Stimulated activated CD4-positive, alpha-beta T cell treated with anti-CD3 and anti-CD28 coated beads, Interleukin-4, amount 100 ng/mL, for 4 hours (primary cell): ENCODE measurements around the gene STARD3NL.
"Not testable (repeated sequence)": the region's sequence is repeated elsewhere in the genome, so short reads cannot be mapped to it uniquely, and the experiment has no call there.

Source experiments
- DNase-seq, 2 experiments: peaks; one replicate each; pipeline ENCODE4 v3.0.0-alpha.2; 2020

Gene STARD3NL

DNA sequence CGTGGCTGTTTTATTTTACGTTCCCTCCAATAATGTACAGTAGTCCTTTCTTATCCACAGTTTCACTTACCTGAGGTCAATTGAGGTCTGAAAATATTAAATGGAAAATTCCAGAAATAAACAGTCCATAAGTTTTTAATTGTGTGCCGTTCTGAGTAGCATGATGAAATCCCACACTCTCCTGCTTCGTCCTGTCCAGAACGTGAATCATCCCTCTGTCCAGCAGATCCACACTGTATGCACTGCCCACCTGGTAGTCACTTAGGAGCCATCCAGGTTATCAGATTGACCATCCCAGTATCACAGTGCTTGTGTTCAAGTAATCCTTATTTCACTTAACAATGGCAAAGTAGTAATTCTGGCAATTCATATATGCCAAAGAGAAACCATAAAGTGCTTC, 46.3 kb downstream of the STARD3NL start:
- DNase-seq = no peak

- DNase-seq = no peak
Observed at GRCh38 chr7:38229386-38229785, 51.3 kb downstream of the STARD3NL start.

GRCh38 chr7:38229884-38230642, 52.0 kb downstream of the STARD3NL start:
- no peak for DNase-seq

DNA sequence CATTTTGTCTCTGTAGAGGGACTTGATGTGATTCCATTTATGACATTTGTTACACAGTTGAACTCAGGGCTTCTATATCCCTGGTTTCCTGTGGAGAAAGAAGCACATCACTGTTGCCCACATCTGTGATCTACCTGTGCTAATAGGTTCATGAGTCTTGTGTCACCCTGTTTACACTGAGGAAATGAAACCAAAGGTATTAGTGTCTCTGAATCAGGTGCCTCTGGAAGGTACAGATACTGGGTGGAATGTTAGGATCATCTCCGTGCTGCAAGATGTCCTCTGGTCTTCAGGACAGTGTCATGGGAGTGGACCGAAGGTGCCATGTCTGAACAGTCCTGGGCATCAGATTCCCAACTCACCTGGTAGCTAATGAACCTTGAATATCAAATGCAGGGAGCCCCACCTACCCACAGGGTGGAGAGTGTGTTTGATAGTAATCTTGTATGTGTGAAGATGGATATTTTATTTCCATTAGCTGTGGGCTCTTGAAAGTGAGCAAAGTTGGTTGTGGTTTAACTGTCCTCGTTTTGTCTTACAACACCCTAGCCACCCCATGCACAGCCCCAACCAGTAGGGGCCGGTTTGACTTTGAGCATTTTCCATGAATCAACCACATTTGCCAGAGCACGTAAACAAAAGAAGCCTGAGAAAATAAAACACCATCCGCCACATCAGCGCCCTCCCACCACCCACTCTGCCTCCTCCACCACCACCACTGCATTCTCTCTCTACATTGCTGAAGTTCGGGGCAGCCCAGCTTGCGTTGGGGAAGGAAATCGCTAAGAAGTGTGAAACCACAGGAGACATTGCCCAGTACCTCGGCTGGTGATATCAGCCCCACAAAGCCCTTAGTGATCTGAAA, 54.7 kb downstream of the STARD3NL start:
- DNase-seq = peak; percentile 44 to 71

DNA sequence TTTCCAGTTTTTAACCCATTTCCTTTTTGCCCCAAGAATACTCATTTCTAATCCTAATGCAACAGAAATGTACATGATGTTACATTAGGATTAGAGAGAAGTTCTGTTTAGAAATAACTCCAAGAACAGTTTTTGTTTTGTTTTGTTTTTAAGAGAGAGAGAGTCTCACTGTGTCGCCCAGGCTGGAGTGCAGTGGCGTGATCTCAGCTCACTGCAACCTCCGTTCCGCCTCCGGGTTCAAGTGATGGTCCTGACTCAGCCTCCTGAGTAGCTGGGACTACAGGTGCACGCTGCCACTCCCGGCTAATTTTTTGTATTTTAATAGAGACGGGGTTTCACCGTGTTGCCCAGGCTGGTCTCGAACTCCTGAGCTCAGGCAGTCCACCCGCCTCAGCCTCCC, 56.7 kb downstream of the STARD3NL start:
- not testable (repeated sequence) for DNase-seq

DNA sequence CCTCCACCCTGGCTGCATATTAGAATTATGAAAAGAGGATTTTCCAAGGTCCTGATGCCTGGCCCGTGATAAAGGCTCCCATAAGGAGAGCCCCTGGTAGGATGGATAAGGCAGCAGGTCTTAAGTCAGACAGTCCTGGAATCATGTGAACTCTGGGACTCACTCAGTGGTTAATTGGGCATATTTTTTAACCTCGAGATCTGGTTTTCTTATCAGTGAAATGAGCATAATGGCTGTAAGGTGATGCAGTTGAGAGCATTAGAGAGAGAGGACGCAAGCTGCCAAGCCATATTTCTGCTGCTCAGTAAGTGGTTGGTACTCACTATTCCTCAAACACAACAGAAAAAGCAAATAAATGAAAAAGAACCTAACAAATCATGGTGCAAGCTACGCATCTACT, 57.6 kb downstream of the STARD3NL start:
- no peak for DNase-seq

GRCh38 chr7:38239129-38239528, 61.1 kb downstream of the STARD3NL start:
- not testable (repeated sequence) for DNase-seq

- DNase-seq = no peak
Observed at GRCh38 chr7:38241071-38241470, 63.0 kb downstream of the STARD3NL start.

DNA sequence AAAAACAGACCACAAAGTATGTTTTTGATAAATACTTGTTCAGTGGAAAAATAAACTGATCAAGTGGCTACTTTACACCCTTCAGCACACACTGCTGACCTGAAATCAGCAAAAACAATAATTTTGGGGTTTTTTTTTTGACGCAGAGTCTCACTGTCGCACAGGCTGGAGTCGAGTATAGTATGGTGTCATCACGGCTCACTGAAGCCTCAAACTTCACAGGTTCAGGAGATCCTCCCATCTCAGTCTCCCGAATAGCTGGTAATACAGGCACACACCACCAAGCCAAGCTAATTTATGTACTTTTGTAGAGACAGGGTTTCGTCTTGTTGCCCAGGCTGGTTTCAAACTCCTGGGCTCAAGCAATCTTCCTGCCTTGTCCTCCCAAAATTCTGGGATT, 64.8 kb downstream of the STARD3NL start:
- no peak for DNase-seq

- DNase-seq = not testable (repeated sequence)
Observed at GRCh38 chr7:38243345-38243744, 65.3 kb downstream of the STARD3NL start.

GRCh38 chr7:38244516-38244915, 66.5 kb downstream of the STARD3NL start:
- DNase-seq = no peak

DNA sequence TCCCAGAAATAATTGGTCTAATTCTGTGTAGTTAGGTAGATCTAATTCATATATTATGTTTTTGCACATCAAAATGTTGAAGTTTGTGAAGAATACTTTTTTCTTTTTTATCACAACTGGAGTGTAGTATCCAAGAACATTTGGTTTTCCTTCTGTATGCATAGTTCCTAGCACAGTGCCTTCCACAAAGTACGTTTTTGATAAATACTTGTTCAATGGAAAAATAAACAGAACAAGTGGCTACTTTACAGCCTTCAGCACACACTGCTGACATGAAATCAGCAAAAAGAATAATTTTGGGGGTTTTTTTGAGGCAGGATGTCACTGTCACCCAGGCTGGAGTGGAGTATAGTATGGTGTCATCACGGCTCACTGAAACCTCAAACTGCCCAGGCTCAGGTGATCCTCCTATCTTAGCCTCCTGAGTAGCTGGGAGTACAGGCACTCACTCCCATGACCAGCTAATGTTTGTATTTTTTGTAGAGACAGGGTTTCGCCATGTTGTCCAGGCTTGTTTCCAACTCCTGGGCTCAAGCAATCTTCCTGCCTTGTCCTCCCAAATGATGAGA, 67.4 kb downstream of the STARD3NL start:
- DNase-seq = no peak

GRCh38 chr7:38248069-38248567, 70.1 kb downstream of the STARD3NL start:
- no peak for DNase-seq

DNA sequence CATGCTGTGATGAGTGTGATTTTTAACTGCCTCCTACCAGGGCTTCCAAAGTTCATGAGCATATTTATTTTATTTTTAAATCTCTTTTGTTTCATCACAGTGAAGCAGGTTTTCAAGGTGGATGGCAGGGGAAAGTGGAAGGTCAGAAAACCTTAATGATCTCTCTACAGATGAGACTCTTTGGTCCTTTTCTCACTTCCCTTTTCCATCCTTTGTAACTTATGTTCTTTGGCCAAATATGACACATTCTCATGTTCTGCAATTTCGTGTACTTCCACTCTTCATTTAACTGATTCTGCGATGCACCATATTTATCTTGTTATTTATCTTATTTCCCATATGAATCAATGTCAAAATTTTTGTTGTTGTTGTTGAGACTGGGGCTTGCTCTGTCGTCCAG, 71.8 kb downstream of the STARD3NL start:
- not testable (repeated sequence) for DNase-seq

GRCh38 chr7:38257350-38257677, 79.3 kb downstream of the STARD3NL start:
- DNase-seq = no peak

DNA sequence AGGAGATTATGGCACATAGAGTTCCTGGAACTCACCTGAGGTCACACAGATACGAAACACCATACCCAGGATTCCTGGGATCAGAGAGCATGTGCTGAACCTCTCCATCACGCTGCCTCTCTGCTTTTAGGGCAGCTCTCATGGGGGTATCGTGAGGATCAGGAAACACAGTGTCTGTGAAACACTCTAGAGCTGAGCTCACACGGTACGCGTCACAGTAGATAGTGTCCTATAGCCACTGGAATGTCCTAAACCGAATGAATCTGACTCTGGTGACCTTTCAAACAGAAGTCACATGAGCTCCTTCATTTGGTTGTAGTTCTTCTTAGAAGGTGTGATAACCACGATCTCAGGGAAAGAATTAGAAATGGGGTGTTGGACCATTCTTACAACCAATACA, 81.1 kb downstream of the STARD3NL start:
- DNase-seq = not testable (repeated sequence)

DNA sequence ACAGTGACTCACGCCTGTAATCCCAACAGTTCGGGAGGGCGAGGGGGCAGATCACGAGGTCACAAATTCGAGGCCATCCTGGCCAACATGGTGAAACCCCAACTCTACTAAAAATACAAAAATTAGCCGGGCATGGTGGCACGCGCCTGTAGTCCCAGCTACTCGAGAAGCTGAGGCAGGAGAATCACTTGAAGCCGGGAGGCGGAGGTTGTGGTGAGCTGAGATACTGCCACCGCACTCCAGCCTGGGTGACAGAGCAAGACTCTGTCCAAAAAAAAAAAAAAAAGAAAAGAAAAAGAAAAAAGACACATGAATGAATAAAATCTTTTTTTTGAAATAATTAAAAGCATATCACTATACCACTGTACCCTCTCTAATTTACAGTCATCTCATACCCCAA, 83.6 kb downstream of the STARD3NL start:
- DNase-seq = not testable (repeated sequence)

DNA sequence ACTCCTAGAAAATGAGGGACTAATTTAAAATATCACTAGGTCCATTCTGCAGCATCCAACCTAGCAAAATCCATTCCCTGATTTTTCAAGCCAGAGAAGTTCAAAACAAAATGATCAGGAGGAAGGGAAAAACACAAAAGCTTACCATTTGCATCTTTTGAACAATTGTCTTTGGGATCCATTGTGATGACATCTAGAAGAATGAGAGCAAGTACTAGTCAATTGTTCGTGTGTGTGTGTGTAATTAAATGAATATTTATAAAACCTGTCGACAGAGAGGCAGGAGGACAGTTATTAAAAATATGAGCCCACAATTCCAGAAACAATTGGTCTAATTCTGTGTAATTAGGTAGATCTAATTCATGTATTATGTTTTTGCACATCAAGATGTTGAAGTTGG, 84.0 kb downstream of the STARD3NL start:
- DNase-seq = not testable (repeated sequence)

GRCh38 chr7:38262545-38262944, 84.5 kb downstream of the STARD3NL start:
- no peak for DNase-seq

DNA sequence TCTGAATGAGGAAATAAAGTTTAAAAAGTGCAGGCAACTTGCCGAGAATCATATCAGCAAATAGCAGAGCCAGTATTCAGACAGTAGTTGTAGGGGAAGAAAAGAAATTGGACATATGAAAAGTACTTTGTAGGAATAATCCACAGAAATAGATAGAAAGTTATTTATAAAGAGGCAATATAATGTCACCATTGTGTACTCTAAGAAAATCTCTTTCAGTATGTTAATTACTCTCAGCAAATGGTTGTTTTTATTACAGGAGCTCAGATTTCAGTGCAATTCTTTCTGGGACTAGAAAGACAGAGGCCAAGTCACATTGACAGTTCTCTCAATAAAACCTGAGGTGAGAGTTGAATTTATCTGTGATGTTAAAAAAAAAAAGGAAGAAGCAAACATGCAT, 85.2 kb downstream of the STARD3NL start:
- not testable (repeated sequence) for DNase-seq

DNA sequence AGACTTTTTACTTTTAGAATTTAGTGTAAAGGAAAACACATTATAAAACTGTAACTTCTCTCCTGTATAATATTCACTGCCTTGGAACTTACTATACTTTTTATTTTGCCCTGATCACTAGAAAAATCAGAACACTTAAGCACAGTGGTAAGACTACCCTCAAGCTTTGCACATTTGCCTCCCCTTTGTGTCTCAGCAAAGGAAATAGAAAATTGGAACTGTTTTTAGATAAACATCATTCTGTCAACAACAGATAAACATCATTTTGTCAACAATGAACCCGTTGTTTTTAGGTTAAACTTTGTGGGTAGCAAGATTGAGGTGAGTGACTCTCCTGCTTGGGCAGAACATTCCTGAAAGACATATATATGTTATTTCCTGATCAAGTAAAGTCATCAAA, 86.6 kb downstream of the STARD3NL start:
- DNase-seq = not testable (repeated sequence)

GRCh38 chr7:38265958-38266357, 87.9 kb downstream of the STARD3NL start:
- not testable (repeated sequence) for DNase-seq

DNA sequence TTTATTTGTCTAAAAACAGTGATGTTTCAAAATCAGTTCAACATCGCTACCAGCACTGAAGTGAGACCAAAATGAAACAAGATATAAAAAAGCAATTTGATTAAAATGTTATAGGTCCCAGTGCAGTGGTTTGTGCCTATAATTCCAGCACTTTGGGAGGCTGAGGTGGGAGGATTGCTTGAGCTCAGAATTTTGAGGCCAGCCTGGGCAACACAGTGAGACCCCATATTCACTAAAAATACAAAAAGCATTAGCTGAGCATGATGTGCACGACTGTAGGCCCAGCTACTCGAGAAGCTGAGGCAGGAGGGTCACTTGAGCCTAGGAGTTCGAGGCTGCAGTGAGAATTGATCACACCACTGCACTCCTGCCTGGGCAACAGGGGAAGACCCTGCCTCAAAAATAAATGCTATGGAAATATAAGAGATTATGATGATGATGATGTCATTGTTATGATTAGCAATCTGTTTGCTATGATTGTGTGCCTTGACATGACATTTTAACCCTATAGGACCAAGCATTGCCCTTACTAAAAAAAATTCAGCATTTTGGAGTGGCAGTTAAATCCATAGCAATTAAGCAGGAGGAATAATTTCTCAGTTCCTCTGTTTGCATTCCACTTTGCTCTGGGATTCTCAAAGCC, 91.8 kb downstream of the STARD3NL start:
- DNase-seq = not testable (repeated sequence)
